Activated T-cell treated with anti-CD3 and anti-CD28 coated beads, Interleukin-2, amount 50 U/mL, for 4 hours (primary cell): ENCODE results near the gene LTBP1. TPM values are rescaled to one million over a fixed set of nuclear protein-coding genes. Genes with fewer than 3 reads are reported as not detected.

ENCODE experiments used
- ATAC-seq, 2 donors: fragments of 200-7000 bp; cut with Tn5 transposase; one replicate each; pipeline ENCODE4 v1.10.0; 2021
- DNase-seq: peaks from one replicate; pipeline ENCODE4 v3.0.0-alpha.2; 2020
- H3K27me3 Mint-ChIP-seq: one replicate; pipeline ENCODE4 v1.8.0; 2021; ENCODE audit warnings: low read depth, mixed read lengths
- H3K36me3 Mint-ChIP-seq: one replicate; pipeline ENCODE4 v1.8.0; 2022; ENCODE audit warnings: mixed read lengths; ENCODE audit not compliant: insufficient read depth
- H3K4me1 Mint-ChIP-seq: one replicate; pipeline ENCODE4 v1.8.0; 2021; ENCODE audit warnings: low read depth, mixed read lengths
- H3K4me3 Mint-ChIP-seq: one replicate; pipeline ENCODE4 v1.8.0; 2021; ENCODE audit warnings: mild to moderate bottlenecking, moderate library complexity, mixed read lengths
- H3K9me3 Mint-ChIP-seq: one replicate; pipeline ENCODE4 v1.8.0; 2021; ENCODE audit warnings: mixed read lengths
- total RNA-seq, 3 donors: library from RNA; stranded (reverse); gene quantifications; one replicate each; pipeline ENCODE4 v1.2.1, GENCODE V29; 2021

Gene LTBP1
- total RNA-seq, 3 donors from 2014 or later: 0.21 to 0.33 (median 0.22) TPM

DNA sequence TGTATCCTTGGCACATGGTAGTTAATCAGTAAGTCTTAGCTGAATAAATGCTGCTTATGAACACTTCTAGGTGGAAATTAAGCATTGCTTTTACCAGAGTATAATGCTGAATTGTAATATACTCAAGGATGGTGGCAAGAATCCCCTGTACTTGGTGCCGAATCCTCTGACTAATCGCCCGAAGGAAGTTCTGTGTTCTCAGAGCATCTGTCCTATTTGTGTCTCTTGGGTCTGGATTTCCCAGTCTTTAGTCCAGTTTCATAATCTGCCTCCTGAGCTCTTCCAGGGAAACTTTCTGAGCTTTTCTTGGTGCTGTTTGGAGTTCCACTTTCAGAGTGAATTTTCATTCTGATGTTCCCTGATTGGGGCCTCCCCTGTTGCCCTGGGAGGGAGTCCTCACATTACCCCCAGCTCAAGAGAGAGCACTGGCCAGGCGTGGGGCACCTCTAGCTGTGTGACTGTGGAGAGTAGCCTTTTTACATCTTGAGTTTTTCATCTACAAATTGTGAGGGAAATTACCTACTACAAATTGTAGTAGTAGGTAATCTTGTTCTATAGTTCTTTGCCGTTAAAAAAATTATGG lies 144.9 kb downstream of the LTBP1 start:
- Mint-ChIP-seq H3K9me3 (no peaks in the 10 kb centered on the region), H3K4me1 (no peaks in the 10 kb centered on the region), H3K36me3 (no peaks in the 10 kb centered on the region), H3K4me3 (no peak overlapping the region), H3K27me3 (peaks cover 4% of the 10 kb centered on the region)
- ATAC-seq: no peak
- no peak for DNase-seq

DNA sequence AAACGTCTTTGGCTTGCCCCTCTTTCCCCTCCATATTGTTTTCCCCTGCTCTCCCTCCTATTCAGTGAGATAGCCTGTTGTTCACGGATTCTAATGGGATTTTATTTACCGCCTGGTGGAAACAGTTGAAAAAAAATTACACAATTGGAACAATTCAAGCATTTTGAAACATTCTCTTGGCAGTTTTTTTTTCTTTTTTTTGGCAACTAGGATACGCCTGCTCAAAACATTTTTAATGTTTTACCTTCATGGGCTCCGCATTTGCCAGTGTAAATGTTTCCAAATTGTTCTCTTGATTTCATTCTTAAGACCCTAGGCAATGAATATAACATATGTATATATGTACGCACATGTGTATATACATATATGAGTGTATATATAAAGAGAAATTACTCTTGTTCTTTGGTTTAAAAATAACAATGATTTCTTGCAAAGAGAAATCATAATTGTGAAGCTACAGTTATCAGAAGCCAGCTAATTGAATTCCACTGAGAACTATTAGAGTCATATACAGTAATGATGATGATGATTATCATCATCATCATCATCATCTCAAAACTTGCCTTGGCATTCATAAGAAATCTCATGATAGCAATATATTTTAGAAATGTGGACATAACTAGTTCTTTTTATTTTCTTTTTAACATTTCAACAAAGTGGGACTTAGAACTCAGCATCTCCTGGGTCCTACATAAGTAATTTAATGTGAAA lies 146.7 kb downstream of the LTBP1 start:
- peaks cover 3% of the 10 kb centered on the region for H3K27me3 Mint-ChIP-seq
- H3K4me1 Mint-ChIP-seq: no peaks in the 10 kb centered on the region
- H3K4me3 Mint-ChIP-seq: no peak overlapping the region
- DNase-seq: no peak
- no peaks in the 10 kb centered on the region for H3K36me3 Mint-ChIP-seq
- no peak for ATAC-seq
- no peaks in the 10 kb centered on the region for H3K9me3 Mint-ChIP-seq

DNA sequence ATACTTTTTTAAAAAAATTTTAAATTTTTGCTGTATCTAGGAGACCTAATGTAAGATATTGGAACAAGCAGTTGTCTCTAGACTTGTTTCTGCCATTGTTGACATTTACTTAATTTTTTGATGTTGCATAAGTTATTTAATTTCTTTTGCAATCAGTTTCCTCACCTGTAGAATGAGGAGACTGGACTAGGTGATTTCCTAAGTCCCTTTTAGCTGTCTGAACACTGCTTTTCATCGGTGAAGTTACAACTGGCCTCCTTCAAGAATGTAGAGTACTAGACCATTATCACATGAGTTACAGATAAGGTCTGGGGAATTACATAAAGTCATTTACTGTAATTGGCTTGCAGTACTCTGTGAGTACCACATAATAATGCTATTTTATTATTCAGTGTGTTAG lies 147.6 kb downstream of the LTBP1 start:
- Mint-ChIP-seq H3K36me3 (no peaks in the 10 kb centered on the region), H3K27me3 (peaks cover 2% of the 10 kb centered on the region), H3K4me3 (no peak overlapping the region), H3K9me3 (no peaks in the 10 kb centered on the region), H3K4me1 (no peaks in the 10 kb centered on the region)
- no peak for ATAC-seq
- no peak for DNase-seq

DNA sequence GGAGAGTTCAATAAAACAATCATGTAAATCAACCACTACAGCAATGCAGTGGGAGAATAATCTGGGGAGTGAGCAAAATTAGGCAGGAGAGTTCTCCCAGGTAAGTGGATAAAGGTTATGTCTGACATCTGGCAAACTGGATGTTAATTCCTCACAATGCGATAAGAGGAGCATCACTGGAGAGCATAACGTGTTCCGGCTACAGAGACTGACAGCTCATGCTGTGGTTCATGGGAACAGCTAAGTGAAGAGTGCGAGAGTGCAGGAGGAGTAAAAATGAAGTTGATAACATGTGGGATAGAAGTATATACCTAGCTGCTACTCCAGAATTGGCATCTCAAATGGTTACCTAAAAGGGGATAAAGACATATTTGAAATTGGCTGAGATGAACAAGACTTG lies 153.2 kb downstream of the LTBP1 start:
- DNase-seq (no peak), ATAC-seq (no peak)
- Mint-ChIP-seq H3K36me3 (no peaks in the 10 kb centered on the region), H3K4me3 (no peak overlapping the region), H3K4me1 (no peaks in the 10 kb centered on the region), H3K9me3 (no peaks in the 10 kb centered on the region), H3K27me3 (peaks cover 12% of the 10 kb centered on the region)

DNA sequence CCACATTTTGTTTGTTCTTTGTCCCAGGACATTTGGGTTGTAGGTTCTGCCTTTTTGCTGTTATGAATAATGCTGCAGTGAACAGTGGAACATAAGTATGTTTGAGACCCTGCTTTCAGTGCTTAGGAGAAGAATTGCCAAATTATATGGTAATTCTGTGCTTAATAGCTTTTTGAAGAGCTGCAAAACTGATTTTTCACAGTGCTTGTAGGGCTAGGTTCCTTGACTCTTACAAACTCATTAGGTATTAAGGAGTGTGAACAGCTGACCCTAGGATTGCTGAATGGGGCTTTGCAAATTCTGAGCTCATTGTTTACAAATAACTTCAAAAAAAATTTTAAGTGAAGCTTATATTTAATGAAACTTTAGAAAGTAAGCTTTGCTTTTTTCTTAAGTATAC lies 154.2 kb downstream of the LTBP1 start:
- DNase-seq: no peak
- Mint-ChIP-seq H3K4me3 (no peak overlapping the region), H3K4me1 (no peaks in the 10 kb centered on the region), H3K9me3 (no peaks in the 10 kb centered on the region), H3K27me3 (peaks cover 11% of the 10 kb centered on the region), H3K36me3 (no peaks in the 10 kb centered on the region)
- ATAC-seq: no peak

DNA sequence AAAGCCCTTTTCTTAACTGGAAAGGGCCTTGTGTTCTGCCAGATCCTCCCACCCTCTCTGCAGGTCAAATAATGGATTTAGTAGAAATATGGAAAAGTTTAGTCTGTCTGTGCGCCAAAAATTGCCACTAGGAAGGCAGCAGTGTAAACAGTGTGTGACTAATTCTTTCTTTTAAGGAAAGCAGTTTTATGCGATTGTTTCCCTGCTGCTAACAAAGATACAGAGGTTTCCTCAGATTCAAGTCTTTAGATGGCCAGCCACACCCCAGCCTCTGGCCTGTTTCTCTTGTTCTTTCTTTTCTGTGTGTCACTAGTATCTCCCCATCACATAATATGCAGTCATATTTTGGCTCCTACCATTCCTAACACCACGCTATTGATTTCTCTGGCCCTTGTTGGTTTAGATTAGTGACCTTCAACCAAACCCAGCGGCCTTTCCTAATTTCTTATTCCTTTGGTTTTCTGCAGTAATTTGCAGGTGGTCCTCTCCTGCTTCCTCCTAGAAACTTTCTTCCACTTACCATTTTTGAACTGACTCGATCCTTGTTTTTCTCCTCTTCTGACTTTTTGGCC lies 157.4 kb downstream of the LTBP1 start:
- H3K4me3 Mint-ChIP-seq: no peak overlapping the region
- no peaks in the 10 kb centered on the region for H3K36me3 Mint-ChIP-seq
- no peak for DNase-seq
- no peaks in the 10 kb centered on the region for H3K9me3 Mint-ChIP-seq
- ATAC-seq: no peak
- H3K27me3 Mint-ChIP-seq: peaks cover 17% of the 10 kb centered on the region
- no peaks in the 10 kb centered on the region for H3K4me1 Mint-ChIP-seq

DNA sequence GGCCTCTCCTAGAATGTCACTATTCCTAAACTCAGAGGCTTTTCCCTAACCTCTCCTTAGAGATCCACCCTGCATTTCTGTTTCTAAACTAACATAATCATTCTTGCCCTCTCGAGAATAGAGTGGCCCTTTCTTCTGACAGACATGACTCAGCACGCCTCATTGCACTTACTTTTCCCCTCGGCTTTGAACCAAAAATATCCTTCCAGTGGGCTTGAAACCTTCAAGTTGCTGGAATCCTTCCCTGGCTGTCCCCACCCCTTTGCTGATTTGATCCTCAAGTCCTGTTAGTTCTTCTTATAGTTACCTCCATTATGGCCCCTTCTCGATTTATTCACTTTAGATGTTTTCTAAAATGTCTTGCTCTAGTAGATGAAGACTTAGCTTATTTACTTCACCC lies 158.0 kb downstream of the LTBP1 start:
- no peaks in the 10 kb centered on the region for H3K9me3 Mint-ChIP-seq
- H3K4me3 Mint-ChIP-seq: no peak overlapping the region
- no peaks in the 10 kb centered on the region for H3K4me1 Mint-ChIP-seq
- peaks cover 18% of the 10 kb centered on the region for H3K27me3 Mint-ChIP-seq
- ATAC-seq (no peak), DNase-seq (no peak)
- no peaks in the 10 kb centered on the region for H3K36me3 Mint-ChIP-seq

DNA sequence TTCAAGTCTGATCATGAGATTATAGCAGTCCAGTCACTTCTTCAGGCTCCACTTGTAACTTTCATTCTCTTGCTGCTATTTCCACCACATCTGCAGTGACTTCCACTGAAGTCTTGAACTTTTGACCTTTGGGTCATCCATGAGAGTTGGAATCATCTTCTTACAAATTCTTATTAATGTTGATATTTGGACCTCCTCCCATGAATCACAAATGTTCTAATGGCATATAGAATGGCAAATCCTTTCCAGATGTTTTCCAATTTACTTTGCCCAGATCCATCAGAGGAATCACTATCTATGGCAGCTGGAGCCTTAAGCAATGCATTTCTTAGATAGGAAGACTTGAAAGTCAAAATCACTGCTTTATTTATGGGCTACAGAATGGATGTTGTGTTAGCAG lies 159.4 kb downstream of the LTBP1 start:
- H3K27me3 Mint-ChIP-seq: peaks cover 21% of the 10 kb centered on the region
- no peaks in the 10 kb centered on the region for H3K4me1 Mint-ChIP-seq
- no peak for ATAC-seq
- no peak for DNase-seq
- H3K4me3 Mint-ChIP-seq: no peak overlapping the region
- H3K9me3 Mint-ChIP-seq: no peaks in the 10 kb centered on the region
- H3K36me3 Mint-ChIP-seq: no peaks in the 10 kb centered on the region

DNA sequence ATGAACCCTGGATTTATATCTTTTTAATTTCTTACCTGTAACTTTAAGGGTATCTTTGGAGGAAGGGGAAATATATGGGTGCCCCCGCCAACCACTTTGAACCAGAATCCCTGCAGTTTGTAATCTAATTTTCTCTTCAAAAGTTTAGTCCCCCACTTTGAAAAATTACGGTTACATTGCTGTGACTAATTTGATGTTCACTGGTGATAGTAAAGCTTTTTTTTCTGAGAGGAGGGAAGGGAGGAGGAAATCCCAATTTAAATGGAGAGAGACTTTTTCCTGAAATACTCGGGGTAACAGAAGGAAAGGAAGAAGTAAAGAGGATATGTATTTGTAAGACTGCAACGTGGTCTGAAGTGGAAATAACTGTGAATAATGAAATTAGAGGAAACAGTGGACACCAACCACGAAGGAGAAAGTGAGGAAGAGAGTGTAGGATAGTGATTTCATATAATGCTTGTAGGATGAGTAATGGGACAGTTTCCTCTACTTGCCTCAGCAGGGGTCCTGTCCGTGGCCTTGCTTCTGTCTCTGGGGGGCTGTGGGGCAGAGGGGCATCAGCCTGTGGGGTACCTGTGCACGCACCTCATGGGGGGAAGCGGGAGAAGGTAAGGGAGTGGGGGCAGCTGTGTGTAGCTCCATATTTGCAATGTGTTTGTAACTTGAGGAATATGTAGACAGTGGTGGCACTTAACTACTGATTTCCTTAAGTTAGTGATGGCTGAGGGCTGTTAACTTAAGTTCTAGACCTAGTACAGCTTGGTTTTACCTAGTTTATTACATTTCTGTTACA lies 161.1 kb downstream of the LTBP1 start:
- no peak for ATAC-seq
- Mint-ChIP-seq H3K27me3 (peaks cover 24% of the 10 kb centered on the region), H3K36me3 (no peaks in the 10 kb centered on the region), H3K4me1 (no peaks in the 10 kb centered on the region), H3K4me3 (no peak overlapping the region), H3K9me3 (no peaks in the 10 kb centered on the region)
- no peak for DNase-seq

DNA sequence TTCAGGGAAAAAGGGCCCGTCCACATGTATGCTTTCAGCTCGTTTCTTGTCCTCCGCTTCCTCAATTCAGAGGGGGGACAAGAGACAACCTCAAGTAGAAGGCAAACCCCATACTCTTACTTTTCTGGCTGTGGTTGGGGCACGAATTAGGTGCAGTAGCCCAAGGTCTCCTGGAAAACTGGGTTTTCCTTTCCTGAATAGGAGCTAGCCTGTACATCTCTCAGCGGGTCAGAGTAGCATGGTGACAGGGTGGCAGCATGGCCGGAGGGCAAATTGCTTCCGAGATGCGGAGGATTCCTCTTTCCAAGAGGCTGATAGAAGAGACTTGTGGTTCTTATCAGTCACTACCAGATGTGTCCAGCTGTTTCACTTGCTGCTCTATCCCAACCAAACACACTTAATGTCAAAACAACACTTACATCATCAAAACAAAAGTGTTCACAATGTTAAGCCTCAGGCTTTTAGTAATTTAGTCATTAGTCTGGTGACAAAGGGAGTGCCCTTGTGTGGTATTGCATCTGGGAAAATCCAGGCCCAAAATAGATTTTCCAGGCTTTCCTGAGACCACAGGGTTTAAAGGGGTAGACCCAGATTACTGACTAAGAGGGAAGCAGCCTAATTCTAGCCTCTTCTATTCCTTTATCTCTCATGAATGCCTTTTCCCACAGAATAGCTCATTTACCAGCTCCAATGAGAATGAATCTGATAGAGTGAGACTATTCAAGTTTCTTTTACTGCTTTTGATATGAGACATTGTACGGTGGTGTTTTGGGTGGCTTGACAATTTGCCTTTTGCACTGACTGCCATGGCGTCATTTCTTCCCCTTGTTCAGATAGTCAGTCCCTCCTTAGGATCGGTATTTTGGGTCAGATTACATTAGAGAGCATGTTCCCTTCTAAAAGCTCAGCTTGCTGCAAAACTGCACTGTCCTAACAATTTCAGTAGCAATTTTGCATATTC lies 162.0 kb downstream of the LTBP1 start:
- no peak for ATAC-seq
- no peak for DNase-seq
- no peak overlapping the region for H3K4me3 Mint-ChIP-seq
- peaks cover 24% of the 10 kb centered on the region for H3K27me3 Mint-ChIP-seq
- no peaks in the 10 kb centered on the region for H3K4me1 Mint-ChIP-seq
- no peaks in the 10 kb centered on the region for H3K9me3 Mint-ChIP-seq
- H3K36me3 Mint-ChIP-seq: no peaks in the 10 kb centered on the region

DNA sequence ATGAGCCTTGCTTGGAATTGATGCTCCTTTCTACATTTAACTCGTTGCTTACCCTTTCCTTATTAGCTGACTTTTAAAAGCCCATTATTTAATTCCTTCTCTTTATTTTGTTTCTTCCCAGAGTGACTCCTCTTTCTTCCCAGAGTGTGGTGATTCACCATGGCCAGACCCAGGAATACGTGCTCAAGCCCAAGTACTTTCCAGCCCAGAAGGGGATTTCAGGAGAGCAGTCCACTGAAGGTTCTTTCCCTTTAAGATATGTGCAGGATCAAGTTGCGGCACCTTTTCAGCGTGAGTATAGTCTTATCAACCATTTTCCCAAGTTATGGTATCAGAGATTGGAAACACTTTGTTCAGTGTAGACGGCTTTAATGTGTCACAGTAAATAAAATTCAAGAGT lies 163.7 kb downstream of the LTBP1 start:
- H3K4me1 Mint-ChIP-seq: no peaks in the 10 kb centered on the region
- H3K9me3 Mint-ChIP-seq: no peaks in the 10 kb centered on the region
- DNase-seq (no peak), ATAC-seq (no peak)
- H3K27me3 Mint-ChIP-seq: peaks cover 17% of the 10 kb centered on the region
- no peak overlapping the region for H3K4me3 Mint-ChIP-seq
- H3K36me3 Mint-ChIP-seq: no peaks in the 10 kb centered on the region

DNA sequence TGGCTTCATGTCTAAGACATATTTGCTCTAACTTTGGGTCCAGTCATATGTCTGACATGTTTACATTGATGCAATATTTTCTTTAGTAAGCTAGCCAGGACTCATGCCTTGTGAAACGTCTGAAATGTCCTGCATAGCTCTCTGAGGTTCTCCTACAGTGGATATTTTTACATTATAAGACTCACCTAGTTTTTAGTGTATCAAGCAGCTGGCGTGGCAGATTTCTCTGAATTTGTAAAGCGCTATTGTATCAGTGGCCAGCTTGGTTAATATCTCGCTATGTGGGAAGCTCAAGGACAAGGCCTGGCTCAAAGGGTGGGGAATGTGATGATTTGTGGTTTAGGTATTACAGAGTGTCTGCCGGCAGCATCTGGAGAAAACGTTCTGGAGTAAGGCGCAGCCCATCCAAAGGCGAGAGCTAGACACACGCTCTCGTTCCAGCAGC lies 164.3 kb downstream of the LTBP1 start:
- Mint-ChIP-seq H3K4me1 (no peaks in the 10 kb centered on the region), H3K4me3 (no peak overlapping the region), H3K27me3 (peaks cover 17% of the 10 kb centered on the region), H3K9me3 (no peaks in the 10 kb centered on the region), H3K36me3 (no peaks in the 10 kb centered on the region)
- ATAC-seq (no peak), DNase-seq (no peak)

DNA sequence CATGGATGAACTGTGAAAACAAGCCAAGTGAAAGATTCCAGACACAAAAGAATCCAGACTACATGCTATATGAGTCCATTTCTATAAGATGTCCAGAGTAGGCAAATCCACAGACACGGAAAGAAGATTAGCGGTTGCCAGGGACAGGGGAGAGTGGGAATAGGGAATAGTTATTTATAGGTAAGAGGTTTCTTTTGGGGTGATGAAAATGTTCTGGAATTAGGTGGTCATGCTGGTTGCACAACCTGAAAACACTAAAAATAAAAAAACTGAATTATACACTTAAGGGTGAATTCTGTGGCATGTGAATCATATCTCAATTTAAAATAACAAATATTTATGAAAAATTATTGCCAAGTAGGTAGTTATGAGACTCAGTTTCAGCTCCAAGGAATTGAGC lies 168.4 kb downstream of the LTBP1 start:
- Mint-ChIP-seq H3K9me3 (peaks cover 1% of the 10 kb centered on the region), H3K4me1 (no peaks in the 10 kb centered on the region), H3K36me3 (no peaks in the 10 kb centered on the region), H3K4me3 (no peak overlapping the region), H3K27me3 (peaks cover 9% of the 10 kb centered on the region)
- ATAC-seq (no peak), DNase-seq (no peak)

DNA sequence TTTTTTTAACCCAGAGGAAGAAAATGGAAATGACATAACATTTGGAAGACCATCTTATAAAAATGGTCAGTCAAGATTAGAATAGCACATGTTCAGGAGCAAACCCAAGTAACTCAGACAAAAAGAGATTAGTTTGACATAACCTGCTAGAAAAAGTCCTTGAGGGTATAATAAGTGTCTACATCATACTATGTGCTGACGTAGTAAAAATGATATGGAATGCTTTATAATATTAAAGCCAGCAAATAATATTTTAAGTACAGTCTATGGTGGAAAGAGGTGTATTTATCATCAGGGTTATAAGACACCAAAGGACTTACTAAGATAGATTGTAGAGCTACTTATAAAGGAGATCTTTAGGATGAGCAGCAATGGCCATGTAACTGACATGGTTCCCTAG lies 169.0 kb downstream of the LTBP1 start:
- no peaks in the 10 kb centered on the region for H3K36me3 Mint-ChIP-seq
- peaks cover 5% of the 10 kb centered on the region for H3K9me3 Mint-ChIP-seq
- no peak overlapping the region for H3K4me3 Mint-ChIP-seq

More for the DNA sequence above, 169.0 kb downstream of the LTBP1 start:
- peaks cover 9% of the 10 kb centered on the region for H3K27me3 Mint-ChIP-seq
- DNase-seq (no peak), ATAC-seq (no peak)
- H3K4me1 Mint-ChIP-seq: no peaks in the 10 kb centered on the region
